ENCODE measurements around the gene EXOC6B. TPM values are rescaled to one million over a fixed set of nuclear protein-coding genes. Genes with fewer than 3 reads are reported as not detected.

The EXOC6B gene
- total and polyA plus RNA-seq, 8 donors: 2.4 to 19.2 (median 11.3) TPM

- intact Hi-C loops (cut with DNase I): no loop called here
- FAIRE-seq (no peak), ATAC-seq (no peak), DNase-seq (peak in 1 of 6 donors; percentile 45)
- Histone ChIP-seq H3K9me3 (no peaks in the 10 kb centered on the region), H3K27ac (no peak overlapping the region), H3K4me3 (no peak overlapping the region), H3K36me3 (no peaks in the 10 kb centered on the region), H3K4me1 (no peaks in the 10 kb centered on the region), H3K27me3 (no peaks in the 10 kb centered on the region)
- TF ChIP-seq, protein P1, sequence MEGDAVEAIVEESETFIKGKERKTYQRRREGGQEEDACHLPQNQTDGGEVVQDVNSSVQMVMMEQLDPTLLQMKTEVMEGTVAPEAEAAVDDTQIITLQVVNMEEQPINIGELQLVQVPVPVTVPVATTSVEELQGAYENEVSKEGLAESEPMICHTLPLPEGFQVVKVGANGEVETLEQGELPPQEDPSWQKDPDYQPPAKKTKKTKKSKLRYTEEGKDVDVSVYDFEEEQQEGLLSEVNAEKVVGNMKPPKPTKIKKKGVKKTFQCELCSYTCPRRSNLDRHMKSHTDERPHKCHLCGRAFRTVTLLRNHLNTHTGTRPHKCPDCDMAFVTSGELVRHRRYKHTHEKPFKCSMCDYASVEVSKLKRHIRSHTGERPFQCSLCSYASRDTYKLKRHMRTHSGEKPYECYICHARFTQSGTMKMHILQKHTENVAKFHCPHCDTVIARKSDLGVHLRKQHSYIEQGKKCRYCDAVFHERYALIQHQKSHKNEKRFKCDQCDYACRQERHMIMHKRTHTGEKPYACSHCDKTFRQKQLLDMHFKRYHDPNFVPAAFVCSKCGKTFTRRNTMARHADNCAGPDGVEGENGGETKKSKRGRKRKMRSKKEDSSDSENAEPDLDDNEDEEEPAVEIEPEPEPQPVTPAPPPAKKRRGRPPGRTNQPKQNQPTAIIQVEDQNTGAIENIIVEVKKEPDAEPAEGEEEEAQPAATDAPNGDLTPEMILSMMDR (IDR thresholded peaks at IDR 0.05): no peak
- 73 to 79% methylated on average over 10 of the region's 10 CpGs for WGBS, 2 donors
Observed at GRCh38 chr2:72126186-72127100, 699.4 kb downstream of the EXOC6B start.

Other genes starting within 250 kb of the EXOC6B start
- gene SPR, start 61.4 kb upstream of the EXOC6B start, total RNA-seq: 10 to 100 TPM; 33.7 to 47.8 (median 38.7) TPM
- gene SPR, start 61.4 kb upstream of the EXOC6B start, polyA plus RNA-seq: 10 to 100 TPM; 31.3 to 38.8 TPM
- gene EMX1, start 91.5 kb upstream of the EXOC6B start, total RNA-seq: under 1 TPM in 5 of 6 donors, not detected in 1; 0.13 to 0.37 (median 0.28) TPM
- under 1 TPM; 0.14 to 0.34 TPM for gene EMX1, start 91.5 kb upstream of the EXOC6B start, polyA plus RNA-seq
- gene SFXN5, start 245.7 kb upstream of the EXOC6B start, total RNA-seq: 1 to 10 TPM; 2.6 to 8.4 (median 4.8) TPM
- 1 to 10 TPM; 5.3 to 7.0 TPM for gene SFXN5, start 245.7 kb upstream of the EXOC6B start, polyA plus RNA-seq

Measured in pancreas (tissue), 10 donors.